Upper lobe of left lung (tissue), 4 donors: Measurements from ENCODE around the gene STX3.
A peak's percentile ranks its signal among the peaks of the same experiment; 100 is the strongest.

Experiments used
- CTCF ChIP-seq, 6 experiments: fragments of 450-650 bp in 4 of 6; fragments of 200-600 bp in 2 of 6; sonication (generic) in 2 of 6; IDR thresholded peaks; one replicate each; pipeline ENCODE4 v1.5.1; 2016 to 2019; ENCODE audit warnings: antibody characterized with exemption in 6 of 6
- EP300 ChIP-seq, 4 donors: sonication (generic); formaldehyde crosslinking; IDR thresholded peaks; one replicate each; pipeline ENCODE4 v1.5.1; 2017; ENCODE audit warnings: antibody characterized with exemption in 4 of 4, control low read depth in 2 of 4
- POLR2A ChIP-seq, 4 donors: fragments of 450-650 bp; IDR thresholded peaks; one replicate each; pipeline ENCODE4 v1.5.1; 2016 to 2017; ENCODE audit warnings: antibody characterized with exemption in 4 of 4, mild to moderate bottlenecking in 2 of 4
- POLR2AphosphoS5 ChIP-seq, 2 donors: sonication (generic); formaldehyde crosslinking; IDR thresholded peaks; one replicate each; pipeline ENCODE4 v1.5.1; 2017; ENCODE audit warnings: antibody characterized with exemption in 2 of 2

GRCh38 chr11:59822989-59823566 lies 67.9 kb downstream of the STX3 start:
- TF ChIP-seq CTCF (IDR thresholded peaks at IDR 0.05) (peak; percentile 20 to 69 (median 52)), EP300 (IDR thresholded peaks at IDR 0.05) (no peak), POLR2A (IDR thresholded peaks at IDR 0.05) (no peak), POLR2AphosphoS5 (IDR thresholded peaks at IDR 0.05) (no peak)
